HG03159 (cell line): Measurements from ENCODE around the gene CREB1.

Experiments used
- ATAC-seq: cut with Tn5 transposase; IDR thresholded peaks from one replicate; pipeline ENCODE4 v1.9.1; 2021; ENCODE audit warnings: mild to moderate bottlenecking, moderate library complexity; ENCODE audit not compliant: unreplicated experiment

The CREB1 gene

DNA sequence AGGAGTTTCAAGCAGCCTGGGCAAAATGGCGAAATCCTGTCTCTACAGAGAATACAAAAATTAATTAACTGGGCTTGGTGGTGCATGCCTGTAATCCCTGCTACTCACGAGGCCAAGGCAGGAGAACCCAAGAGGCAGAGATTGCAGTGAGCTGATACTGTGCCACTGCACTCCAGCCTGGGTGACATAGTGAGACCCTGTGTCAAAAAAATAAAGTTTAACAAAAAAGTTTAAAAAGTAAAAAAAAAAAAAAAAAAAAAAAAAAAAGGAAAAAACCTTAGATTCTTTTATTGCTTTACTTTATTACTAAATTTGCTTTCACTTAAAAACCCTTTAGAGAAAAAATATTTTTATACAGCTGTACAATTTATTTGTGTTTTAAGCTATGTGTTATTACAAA is 10.7 kb downstream of the CREB1 start:
- no peak for ATAC-seq

DNA sequence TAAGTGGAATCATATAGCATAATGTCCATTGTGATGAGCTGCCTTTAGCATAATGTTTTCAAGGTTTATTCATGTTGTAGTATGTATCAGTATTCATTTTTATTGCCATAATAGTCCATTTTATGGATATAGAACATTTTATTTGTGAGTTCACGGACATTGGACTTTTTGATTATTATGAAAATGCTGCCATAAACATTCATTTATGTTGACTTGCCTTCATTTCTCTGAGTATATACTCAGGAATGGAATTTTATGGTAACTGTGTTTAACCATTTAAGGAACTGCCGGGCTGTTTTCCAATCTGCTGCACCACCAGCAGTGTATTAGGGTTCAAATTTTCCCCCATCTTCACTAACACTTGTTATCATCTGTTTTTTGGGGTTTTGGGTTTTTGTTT is 12.2 kb downstream of the CREB1 start:
- ATAC-seq = no peak

DNA sequence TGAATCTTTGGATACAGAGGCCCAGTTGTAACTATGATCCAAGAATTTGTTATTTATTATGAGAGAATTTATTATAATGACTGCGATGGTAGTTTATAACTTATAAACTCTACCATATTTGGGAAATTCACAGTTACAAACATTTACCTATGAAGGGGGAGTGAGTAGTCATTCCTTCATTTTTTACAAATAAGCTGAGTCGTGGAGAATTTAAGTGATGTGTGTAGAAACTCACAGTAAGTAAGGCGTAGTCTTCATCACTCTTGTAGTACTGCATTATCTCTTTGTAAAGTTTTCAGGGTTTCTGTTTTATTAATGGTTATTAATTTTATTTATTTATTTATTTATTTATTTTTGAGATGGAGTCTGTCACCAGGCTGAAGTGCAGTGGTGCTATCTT is 13.5 kb downstream of the CREB1 start:
- ATAC-seq = no peak

DNA sequence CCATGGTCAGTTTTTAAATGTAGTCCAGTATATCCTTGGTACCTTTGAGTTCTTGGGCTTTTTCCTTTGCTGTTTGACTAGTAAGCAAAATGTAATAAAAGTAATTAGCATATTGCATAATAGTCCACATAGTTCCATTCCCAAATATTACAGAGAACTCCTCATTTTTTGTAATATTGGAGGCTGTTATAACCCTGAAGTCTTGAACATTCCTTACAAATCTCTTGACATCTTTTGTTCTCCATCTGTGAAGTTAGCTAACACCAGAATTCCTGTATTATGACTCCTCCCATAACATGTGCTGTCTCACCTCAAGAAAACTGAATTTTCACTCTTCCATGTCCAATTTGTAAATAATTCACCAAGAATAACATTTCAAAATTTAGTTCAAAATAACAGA is 17.1 kb downstream of the CREB1 start:
- no peak for ATAC-seq

DNA sequence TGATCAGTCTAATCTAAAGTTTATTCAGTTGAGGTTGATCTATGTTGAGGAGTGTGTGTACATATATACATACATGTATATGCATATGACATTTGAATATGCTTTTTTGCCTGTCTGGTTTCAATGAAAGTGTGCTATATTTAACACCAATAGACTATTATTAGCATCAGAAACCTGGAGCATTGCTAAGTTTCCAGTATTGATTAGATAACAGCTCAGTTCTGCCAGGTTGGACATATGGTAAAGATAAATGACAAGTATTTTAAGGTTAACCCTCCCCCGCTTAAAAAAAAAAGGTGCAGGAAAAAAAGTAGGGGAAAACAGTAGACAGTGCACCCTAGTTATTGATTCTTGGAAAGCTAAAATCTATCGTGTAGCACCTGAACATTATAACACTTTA is 19.4 kb downstream of the CREB1 start:
- ATAC-seq = no peak

DNA sequence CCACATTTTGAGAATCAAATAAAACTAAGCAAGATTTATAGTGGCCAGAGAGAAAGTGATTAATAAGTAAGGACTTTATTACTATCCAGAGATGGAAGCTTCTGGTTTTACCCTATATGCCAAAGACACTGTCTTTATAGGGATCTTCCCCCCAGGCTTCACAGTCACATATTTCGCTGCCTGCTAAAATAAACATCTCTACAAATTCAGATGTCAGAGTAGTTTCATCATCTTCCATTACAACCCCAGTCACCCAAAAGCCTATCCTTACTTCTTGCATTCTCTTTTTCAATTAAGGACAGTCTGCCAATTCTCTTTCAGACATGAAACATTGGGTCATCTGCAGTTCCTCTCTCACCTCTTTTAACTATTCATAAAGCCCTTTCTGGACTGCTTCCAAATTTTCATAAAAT is 28.3 kb downstream of the CREB1 start:
- ATAC-seq = no peak

DNA sequence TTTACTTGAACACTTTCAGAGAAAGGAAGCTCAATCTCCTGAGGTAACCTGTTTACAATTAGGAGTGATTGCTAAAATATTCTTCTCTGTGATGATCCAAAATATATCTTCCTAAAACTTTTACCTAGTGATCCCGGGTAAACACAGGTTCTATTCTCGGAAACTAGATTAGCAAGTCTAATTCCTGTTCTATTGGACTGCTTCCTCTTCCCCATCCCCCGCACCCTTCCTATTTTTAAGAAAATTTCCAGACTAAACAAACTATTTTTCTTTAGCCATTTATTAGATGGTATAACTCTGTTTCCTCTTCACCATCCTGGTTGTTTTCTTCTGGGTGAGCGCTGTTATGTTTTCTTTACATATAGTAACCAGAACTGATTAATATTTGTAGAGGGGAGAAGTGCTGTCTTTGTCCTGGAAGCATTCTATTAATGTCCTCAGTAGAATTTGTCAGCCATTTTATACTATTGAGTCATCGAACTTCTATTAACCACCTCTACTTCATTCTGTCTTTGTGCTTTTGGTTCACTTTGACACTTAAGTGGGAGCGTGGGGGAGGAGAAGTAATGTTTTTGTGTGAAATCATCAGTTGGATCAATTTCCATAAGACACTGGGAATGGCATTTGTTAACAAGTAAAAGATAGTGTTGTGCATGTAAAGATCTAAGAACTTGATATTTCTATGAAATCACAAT is 31.8 kb downstream of the CREB1 start:
- ATAC-seq = no peak

DNA sequence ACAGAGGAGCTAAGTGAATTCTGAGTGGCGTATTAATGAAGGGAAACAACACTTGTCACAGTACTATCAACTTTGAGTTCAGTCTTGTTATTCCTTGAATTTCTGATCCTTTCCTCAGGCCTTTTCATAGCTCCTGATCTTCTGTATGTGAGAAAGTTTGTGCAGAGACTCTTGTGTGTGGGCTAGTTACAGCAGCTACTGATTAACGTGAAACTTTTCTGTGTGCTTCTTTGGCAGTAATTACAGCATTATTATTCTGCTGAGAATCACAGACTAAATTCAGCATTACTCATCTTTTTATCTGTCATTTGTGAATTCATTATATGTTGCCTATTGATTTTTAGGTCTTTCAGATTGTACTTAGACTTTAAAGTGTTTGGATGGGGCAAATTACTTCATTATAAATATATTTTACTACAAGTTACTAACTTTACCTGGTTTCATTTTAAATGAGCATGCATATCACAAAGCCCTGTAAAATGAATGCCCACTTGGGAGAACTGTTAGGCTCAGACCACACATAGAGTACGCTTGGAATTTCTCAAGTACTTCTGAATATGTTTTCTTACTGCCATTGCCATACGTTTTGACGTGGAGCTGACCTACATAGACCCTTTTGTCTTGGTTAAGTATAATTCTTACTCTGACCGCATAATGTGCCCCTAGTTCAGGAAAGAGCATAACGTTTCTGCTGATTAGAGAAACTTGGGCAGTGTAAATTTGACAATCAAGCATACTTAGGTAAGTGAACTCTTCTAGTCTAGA is 36.2 kb downstream of the CREB1 start:
- ATAC-seq = no peak

DNA sequence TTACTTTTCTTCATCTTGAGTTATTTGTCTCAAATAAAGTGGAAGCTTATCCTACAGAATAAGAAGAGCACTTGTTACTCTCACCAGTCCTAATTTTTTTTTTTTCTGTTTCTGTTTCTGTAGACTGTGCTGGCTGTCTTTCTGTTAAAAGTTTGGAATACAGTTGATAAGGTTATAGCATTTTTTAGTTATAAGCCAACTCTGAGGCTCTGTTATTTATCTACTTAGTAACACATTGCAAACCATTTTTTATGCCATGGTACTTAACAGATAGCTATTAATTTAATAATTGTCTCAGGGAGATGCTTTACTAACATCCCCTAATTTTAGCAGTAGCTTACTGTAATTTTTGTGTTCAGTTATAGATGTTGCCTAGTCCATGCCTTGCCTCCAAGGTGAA is 37.9 kb downstream of the CREB1 start:
- no peak for ATAC-seq

DNA sequence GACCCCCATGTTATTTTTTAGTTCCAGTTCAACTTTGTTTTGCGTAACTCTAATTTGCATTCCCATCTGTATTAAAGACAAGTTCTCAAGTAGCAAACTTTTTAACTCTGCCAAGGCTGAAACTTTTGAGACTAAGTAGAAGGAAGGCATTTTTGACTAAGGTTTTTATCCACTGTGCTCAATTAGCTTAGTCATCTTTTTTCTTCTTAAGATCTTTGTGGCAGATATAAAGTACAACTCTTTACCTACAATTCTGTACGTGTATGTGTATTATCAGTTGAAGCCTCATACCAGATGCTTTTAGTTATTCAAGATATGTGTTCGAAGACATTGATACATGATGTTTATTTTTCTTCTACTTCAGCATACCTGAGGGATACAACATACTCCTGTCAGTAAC is 41.6 kb downstream of the CREB1 start:
- no peak for ATAC-seq

DNA sequence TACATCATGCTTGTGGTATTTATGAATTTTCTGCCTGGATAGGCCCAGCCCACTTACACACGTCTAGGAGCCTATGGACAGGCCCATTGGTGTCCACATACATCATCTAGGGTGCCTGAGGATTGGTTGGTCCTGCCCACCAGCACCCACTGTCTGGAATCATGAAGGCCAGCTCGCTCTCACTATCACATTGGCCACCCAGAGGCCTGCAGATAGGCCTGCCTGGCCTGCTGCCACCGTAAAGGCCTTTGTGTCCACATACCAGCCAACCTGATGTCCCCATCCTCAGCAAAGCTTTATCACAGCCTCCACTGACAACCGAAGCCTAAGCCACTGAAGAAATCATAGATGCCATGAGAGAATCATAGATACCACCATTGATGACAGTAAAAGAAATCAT is 55.2 kb downstream of the CREB1 start:
- no peak for ATAC-seq

DNA sequence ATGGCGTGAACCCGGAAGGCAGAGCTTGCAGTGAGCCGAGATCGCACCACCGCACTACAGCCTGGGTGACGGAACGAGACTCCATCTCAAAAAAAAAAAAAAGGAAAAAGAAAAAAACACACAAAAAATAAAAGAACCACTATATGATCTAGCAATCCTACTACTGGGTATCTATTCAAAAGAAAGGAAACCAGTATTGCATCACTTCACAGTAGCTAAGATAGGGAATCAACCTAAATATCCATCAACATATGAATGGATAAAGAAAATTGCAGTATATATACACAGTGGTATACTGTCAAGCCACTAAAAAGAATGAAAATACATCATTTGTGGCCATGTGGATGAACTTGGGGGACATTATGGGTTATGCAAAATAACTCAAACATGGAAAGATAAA is 57.5 kb downstream of the CREB1 start:
- ATAC-seq = no peak

DNA sequence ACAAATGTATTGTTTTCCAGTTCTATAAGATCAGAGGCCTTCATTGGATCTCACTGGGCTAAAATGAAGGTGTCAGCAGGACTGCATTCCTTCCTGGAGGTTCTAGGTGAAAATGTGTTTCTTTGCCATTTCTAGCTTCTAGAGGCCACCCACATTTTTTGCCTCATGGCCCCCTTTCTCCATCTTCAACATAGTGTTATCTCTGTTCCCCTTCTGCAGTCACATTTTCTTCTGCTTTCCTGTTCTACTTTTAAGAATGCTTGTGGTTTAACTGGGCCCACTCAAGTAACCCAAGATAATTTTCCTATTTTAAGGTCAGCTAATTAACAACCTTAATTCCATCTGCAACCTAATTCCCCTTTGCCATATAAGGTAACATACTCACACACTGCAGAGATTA is 59.4 kb downstream of the CREB1 start:
- ATAC-seq = no peak

DNA sequence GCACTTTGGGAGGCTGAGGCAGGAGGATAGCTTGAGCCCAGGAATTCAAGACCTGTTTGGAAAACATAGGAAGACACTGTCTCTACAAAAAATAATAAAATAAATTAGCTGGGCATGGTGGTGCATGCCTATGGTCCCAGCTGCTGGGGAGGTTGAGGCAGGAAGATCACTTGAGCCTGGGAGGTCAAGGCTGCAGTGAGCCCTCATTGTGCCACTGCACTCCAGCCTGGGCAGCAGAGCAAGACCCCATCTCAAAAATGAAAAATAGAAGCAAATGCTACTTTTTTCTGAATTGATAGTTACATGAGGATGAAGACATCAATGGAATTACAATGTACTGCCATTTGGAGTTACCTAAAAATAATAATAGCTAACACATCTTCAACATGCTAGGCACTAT is 63.5 kb downstream of the CREB1 start:
- ATAC-seq = no peak

DNA sequence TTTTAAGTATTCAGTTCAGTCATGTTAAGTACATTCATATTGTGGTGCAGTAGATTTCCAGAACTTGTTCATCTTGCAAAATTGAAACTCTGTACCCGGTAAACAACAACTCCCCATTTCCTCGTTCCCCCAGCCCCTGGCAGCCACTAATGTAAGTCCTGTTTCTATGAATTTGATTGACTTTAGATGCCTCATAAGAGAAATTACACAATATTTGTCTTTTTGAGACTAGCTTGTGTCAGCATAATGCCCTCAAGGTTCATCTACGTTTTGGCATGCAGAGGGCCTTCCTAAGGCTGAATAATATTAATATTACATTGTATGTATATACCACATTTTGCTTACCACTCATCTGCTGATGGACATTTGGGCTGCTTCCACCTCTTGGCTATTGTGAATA is 64.5 kb downstream of the CREB1 start:
- no peak for ATAC-seq

DNA sequence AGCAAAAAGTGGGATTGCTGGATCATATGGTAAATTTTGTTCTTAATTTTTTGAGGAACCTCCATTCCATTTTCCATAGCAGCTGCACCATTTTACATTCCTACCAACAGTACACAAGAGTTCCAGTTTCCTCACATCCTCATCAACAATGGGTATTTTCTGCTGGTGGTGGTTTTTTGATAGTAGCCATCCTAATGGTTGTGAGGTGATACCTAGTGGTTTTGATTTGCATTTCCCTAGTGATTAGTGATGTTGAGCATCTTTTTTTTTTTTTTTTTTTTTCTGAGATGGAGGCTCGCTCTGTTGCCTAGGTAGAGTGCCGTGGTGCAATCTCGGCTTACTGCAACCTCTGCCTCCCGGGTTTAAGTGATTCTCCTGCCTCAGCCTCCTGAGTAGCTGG is 65.0 kb downstream of the CREB1 start:
- ATAC-seq = no peak

DNA sequence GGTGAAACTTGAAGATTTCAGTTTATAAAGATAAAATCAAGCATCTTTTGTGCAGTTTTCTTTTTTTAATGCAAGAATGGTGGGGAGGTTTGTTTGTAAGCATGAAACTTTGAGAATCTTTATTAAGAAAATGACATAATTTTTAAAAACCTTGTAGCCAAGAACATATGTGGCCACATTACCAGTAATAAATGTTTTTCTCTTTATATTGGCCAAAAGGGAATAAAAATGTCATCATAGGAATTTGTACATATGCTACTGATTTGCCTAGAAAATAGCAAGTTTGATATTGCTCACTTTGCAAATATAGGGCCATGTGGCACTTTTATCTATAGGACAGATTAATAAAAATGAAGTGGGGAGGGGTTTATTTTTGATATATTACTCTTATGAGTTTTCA is 69.9 kb downstream of the CREB1 start:
- no peak for ATAC-seq

DNA sequence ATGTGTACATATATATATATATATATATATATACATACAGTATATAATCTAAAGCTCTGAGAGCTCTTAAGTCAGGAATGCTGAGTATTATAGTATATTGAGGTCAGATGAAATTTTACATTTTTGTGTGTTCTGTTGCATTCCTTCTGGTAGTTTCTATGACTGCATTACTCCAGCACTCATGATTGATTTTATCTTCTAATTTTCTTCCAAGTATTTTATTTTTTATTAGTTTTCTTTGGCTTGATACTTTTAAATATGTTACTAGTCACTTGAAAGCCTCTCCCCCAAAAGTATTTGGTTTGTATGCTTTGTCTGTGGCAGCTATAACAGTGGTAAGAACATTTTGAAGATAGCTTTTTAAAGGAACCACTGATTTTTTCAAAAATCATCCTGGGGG is 70.5 kb downstream of the CREB1 start:
- ATAC-seq = no peak

DNA sequence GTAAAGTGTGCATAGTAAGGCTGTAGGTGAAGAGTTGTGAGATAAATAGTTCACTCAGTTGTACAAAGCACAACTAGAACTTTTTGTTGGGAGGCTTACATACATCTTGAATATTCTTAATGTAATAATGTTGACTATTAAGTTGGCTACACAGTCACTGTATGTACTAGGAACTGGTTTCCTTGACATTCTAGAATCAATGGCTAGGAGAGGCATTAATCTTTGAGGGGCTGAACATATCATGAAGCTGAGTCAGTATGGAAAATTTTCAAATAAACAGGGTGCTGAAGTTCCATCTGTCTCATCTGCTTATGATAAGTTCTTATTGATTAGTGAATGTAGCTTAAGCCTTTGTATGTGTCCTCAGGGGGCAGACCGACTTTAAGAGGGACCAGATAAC is 72.0 kb downstream of the CREB1 start:
- ATAC-seq = no peak

DNA sequence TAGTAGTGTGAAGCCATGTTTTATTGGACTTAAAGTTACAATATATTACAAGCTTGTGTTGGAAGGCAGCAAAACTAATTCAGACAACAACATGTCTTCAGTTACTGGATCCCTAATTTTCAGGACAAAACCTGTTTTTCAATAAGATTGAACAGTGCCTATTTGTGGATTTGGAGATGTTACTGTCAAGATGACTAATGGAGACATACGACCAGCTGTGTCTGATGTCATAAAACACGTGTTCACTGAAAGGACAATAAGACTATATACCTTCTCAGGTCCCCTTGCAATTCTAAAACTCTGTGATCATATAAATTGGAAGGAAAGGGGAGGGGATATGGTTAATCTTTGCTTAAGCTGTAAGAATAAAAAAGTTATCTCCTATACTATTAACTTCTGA is 73.7 kb downstream of the CREB1 start:
- no peak for ATAC-seq

DNA sequence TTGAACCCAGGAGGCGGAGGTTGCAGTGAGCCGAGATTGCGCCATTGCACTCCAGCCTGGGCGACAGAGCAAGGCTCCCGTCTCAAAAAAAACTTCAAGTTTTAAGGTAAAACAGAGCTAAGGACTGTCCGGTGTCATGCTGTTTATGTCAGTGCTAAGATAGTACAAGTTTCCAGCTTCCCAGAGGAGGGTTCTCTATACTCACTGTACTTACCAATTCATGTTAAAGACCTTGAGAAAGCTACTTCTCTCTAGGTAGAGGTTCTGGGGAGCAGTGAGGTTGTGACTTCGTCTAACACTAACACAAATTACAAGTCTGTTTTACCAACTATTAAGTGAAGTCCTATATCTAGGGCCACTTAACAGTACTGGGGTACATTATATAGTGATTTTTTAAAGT is 76.6 kb downstream of the CREB1 start:
- no peak for ATAC-seq

DNA sequence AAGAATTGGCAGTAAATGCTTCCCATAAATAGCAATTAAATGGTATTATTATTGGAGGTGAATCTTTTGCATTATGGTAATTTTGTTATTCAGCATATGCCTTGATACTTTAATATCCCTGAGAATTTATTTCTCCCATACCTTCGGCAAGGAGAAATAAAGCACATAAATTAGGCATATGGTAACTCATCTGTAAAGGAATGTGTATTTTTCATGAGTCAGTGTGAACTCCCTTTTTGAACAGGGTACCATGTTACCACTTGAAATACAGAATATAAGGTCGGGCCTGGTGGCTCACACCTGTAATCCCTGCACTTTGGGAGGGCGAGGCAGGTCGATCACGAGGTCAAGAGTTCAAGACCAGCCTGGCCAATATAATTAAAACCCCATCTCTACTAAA is 77.1 kb downstream of the CREB1 start:
- no peak for ATAC-seq

DNA sequence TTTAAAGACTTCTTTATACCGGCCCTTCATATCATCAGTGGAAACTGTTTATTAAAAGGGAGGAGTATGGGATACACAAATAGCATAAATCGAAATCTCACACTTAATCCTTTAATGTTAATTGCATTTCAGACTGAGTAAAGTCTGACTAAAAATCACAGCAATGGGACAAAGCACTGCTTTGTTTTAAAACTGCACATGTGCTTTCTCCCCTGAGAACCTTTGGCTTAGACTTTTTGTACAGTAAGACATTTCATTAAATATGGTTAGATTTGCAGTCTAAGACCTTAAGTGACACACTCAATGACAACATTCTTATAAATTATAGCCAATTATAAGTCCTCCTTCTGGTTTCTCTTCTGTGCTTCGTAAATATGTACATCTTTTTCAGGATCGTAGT is 83.0 kb downstream of the CREB1 start:
- ATAC-seq = no peak
